DOHH2 (cell line): ENCODE measurements around the gene AADACL2.
"Not testable (repeated sequence)": the region's sequence is repeated elsewhere in the genome, so short reads cannot be mapped to it uniquely, and the experiment has no call there.

Experiments used
- H3F3A ChIP-seq: fragments of 200-600 bp; sonication (generic), shearing (Covaris generic); 2 replicates; pipeline ENCODE4 v1.6.0; 2016; ENCODE audit warnings: antibody characterized with exemption, mild to moderate bottlenecking; ENCODE audit not compliant: control insufficient read depth, insufficient read depth
- H3K27ac ChIP-seq: fragments of 200-600 bp; sonication (generic); 2 replicates; pipeline ENCODE4 v1.5.1; 2014; ENCODE audit warnings: low read depth, mild to moderate bottlenecking, low read length, moderate library complexity
- H3K27me3 ChIP-seq: fragments of 200-600 bp; sonication (generic); 2 replicates; pipeline ENCODE4 v1.6.1; 2014; ENCODE audit warnings: mild to moderate bottlenecking, low read length, mixed read lengths; ENCODE audit not compliant: control insufficient read depth
- H3K36me3 ChIP-seq: fragments of 200-600 bp; sonication (generic); 2 replicates; pipeline ENCODE4 v1.6.1; 2014; ENCODE audit warnings: mild to moderate bottlenecking, low read length, moderate library complexity, mixed read lengths; ENCODE audit not compliant: control insufficient read depth
- H3K4me1 ChIP-seq: fragments of 200-600 bp; sonication (generic); 2 replicates; pipeline ENCODE4 v1.6.1; 2014; ENCODE audit warnings: mild to moderate bottlenecking, low read length, mixed read lengths; ENCODE audit not compliant: control insufficient read depth
- H3K4me2 ChIP-seq: fragments of 200-600 bp; sonication (generic); 2 replicates; pipeline ENCODE4 v1.6.0; 2014; ENCODE audit warnings: mild to moderate bottlenecking, low read length, moderate library complexity
- H3K4me3 ChIP-seq: fragments of 200-600 bp; sonication (generic); 2 replicates; pipeline ENCODE4 v1.5.1; 2014; ENCODE audit warnings: mild to moderate bottlenecking, low read length, mixed read lengths
- H3K79me2 ChIP-seq: fragments of 200-600 bp; sonication (generic); 2 replicates; pipeline ENCODE4 v1.6.1; 2014; ENCODE audit warnings: mild to moderate bottlenecking, low read length, mixed read lengths; ENCODE audit not compliant: control insufficient read depth
- H3K9me2 ChIP-seq: fragments of 200-600 bp; sonication (generic); replicated peaks from 2 replicates; pipeline ENCODE4 v1.6.1; 2014; ENCODE audit warnings: mild to moderate bottlenecking, low read length, mixed read lengths; ENCODE audit not compliant: control insufficient read depth
- H3K9me3 ChIP-seq: fragments of 200-600 bp; sonication (generic); 2 replicates; pipeline ENCODE4 v1.6.1; 2014; ENCODE audit warnings: antibody characterized with exemption, low read length, mixed read lengths; ENCODE audit not compliant: control insufficient read depth, insufficient read depth
- H4K20me1 ChIP-seq: fragments of 200-600 bp; sonication (generic); 2 replicates; pipeline ENCODE4 v1.6.0; 2014; ENCODE audit warnings: low read depth, mild to moderate bottlenecking, antibody characterized with exemption, low read length, moderate library complexity; ENCODE audit not compliant: control insufficient read depth, insufficient read depth
- EZH2phosphoT487 ChIP-seq: fragments of 200-600 bp; sonication (generic); IDR thresholded peaks from 2 replicates; pipeline ENCODE4 v1.6.1; 2017; ENCODE audit warnings: borderline replicate concordance, mild to moderate bottlenecking, antibody characterized with exemption, low read length, moderate library complexity, mixed read lengths
- TF ChIP-seq, protein P1 (sequence below): fragments of 200-600 bp; sonication (generic); IDR thresholded peaks from one replicate; pipeline ENCODE4 v1.5.1; 2014; ENCODE audit warnings: antibody characterized with exemption, mild to moderate bottlenecking, low read depth, low read length; ENCODE audit not compliant: poor library complexity, severe bottlenecking

The AADACL2 gene

DNA sequence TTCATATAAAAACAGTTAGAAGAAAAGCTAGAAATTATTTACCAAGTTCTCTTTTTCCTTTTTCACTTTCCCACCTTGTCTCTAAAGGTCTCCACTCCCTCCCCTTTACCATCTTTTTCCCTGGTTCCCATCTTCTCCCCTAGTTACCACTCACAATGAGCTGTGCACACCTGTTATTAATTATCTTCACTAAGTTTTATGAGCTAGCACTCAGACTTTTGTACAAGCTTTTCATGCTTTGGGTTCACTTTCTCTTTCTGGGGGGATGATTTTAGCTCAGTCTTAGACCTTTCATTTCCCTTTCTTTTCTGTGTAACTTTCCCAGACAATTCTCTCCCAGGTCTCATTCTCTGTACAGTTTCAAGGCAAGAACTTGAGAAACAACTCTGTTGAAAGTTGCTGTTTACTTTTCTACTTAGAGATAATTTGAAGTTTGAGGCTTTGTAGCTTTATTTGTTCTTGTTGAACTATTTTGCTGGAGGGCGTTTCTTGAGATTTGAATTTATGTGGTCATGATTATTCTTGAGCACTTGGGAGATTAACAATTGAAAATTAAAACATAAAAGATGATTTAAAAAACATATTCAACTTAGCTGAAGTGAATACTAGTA lies 56.2 kb downstream of the AADACL2 start:
- H3K27me3 ChIP-seq = no peaks in the 10 kb centered on the region
- H3K4me1 ChIP-seq = no peaks in the 10 kb centered on the region
- H4K20me1 ChIP-seq = no peaks in the 10 kb centered on the region
- H3K27ac ChIP-seq = no peak overlapping the region
- TF ChIP-seq EZH2phosphoT487 = no peak
- TF ChIP-seq, protein P1, sequence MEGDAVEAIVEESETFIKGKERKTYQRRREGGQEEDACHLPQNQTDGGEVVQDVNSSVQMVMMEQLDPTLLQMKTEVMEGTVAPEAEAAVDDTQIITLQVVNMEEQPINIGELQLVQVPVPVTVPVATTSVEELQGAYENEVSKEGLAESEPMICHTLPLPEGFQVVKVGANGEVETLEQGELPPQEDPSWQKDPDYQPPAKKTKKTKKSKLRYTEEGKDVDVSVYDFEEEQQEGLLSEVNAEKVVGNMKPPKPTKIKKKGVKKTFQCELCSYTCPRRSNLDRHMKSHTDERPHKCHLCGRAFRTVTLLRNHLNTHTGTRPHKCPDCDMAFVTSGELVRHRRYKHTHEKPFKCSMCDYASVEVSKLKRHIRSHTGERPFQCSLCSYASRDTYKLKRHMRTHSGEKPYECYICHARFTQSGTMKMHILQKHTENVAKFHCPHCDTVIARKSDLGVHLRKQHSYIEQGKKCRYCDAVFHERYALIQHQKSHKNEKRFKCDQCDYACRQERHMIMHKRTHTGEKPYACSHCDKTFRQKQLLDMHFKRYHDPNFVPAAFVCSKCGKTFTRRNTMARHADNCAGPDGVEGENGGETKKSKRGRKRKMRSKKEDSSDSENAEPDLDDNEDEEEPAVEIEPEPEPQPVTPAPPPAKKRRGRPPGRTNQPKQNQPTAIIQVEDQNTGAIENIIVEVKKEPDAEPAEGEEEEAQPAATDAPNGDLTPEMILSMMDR = no peak
- no peaks in the 10 kb centered on the region for H3K79me2 ChIP-seq
- H3K9me3 ChIP-seq = no peaks in the 10 kb centered on the region
- H3K36me3 ChIP-seq = no peaks in the 10 kb centered on the region
- H3K4me3 ChIP-seq = no peak overlapping the region
- H3K9me2 ChIP-seq = no peaks in the 10 kb centered on the region
- H3F3A ChIP-seq = no peaks in the 10 kb centered on the region
- no peak overlapping the region for H3K4me2 ChIP-seq

DNA sequence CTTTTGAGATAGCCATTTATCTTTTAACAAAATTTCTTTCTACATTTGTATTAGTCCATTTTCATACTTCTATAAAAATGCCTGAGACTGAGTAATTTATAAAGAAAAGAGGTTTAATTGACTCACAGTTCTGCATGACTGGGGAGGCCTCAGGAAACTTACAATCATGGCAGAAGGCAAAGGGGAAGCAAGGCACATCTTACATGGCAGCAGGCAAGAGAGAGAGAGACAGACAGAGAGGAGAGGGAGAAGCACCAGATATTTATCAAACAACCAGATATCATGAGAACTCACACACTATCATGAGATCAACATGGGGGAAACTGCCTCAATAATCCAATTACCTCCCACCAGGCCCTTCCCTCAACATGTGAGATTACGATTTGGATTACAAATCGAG lies 57.0 kb downstream of the AADACL2 start:
- H3K9me3 ChIP-seq, H3K36me3 ChIP-seq, H3K4me1 ChIP-seq, H4K20me1 ChIP-seq, H3K79me2 ChIP-seq, H3K9me2 ChIP-seq, H3K27me3 ChIP-seq, H3K4me2 ChIP-seq, H3K4me3 ChIP-seq, H3F3A ChIP-seq, H3K27ac ChIP-seq: not testable (repeated sequence)

DNA sequence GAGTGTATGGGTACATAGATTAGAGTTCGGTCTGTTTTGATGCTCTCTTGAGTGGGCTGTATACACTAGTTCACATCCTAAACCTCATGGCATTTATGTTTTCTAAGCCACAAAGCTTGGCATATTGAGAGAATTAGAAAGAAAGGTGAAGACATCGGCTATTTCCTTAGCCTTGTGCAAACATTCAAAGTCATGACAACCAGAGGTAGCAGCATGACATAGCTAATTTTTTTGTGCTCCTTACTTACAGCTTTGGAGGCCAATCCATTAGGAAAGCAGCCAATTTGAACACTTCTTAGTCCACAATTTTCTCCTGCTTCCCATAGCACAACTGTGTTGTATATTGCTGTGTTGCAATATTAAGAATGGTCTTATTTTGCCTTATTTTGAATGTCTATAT lies 58.7 kb downstream of the AADACL2 start:
- TF ChIP-seq EZH2phosphoT487 = no peak
- TF ChIP-seq, protein P1 = no peak
- Histone ChIP-seq H3K27ac (no peak overlapping the region), H3F3A (no peaks in the 10 kb centered on the region), H3K27me3 (no peaks in the 10 kb centered on the region), H3K79me2 (no peaks in the 10 kb centered on the region), H4K20me1 (no peaks in the 10 kb centered on the region), H3K9me3 (no peaks in the 10 kb centered on the region), H3K36me3 (no peaks in the 10 kb centered on the region), H3K4me2 (no peak overlapping the region), H3K4me1 (no peaks in the 10 kb centered on the region), H3K9me2 (no peaks in the 10 kb centered on the region), H3K4me3 (no peak overlapping the region)

DNA sequence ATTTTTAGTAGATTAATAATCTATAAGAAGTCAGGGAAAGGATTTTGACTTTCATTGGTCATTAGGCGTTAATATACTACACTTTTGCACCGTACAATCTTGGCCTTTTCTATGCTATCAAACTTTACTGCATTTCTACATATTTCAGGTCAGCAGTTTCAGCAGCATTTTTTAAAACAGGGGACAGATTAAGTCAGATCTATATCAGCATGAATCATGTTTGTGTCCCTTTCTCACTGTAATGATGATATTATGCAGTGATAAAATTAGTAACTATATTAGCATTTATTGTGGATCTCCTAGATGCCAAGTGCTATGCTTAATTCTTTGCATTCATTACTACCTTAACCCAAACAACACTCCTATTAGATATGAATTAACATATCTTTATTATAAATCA lies 59.9 kb downstream of the AADACL2 start:
- no peaks in the 10 kb centered on the region for H3K9me2 ChIP-seq
- no peaks in the 10 kb centered on the region for H3K36me3 ChIP-seq
- H3K4me2 ChIP-seq = no peak overlapping the region
- H3K4me3 ChIP-seq = no peak overlapping the region
- no peaks in the 10 kb centered on the region for H3K4me1 ChIP-seq
- H4K20me1 ChIP-seq = no peaks in the 10 kb centered on the region
- no peaks in the 10 kb centered on the region for H3K79me2 ChIP-seq
- H3F3A ChIP-seq = no peaks in the 10 kb centered on the region
- no peak overlapping the region for H3K27ac ChIP-seq
- no peak for TF ChIP-seq EZH2phosphoT487
- TF ChIP-seq, protein P1 = no peak
- no peaks in the 10 kb centered on the region for H3K27me3 ChIP-seq
- no peaks in the 10 kb centered on the region for H3K9me3 ChIP-seq
